ENCODE data around the gene GNB1L.

GRCh38 chr22:19760951-19761724 is 93.5 kb downstream of the GNB1L start:
- no peak for TF ChIP-seq EZH2 (IDR thresholded peaks at IDR 0.05; ENCODE audit: borderline replicate concordance, low read length)
- TF ChIP-seq, protein P1, sequence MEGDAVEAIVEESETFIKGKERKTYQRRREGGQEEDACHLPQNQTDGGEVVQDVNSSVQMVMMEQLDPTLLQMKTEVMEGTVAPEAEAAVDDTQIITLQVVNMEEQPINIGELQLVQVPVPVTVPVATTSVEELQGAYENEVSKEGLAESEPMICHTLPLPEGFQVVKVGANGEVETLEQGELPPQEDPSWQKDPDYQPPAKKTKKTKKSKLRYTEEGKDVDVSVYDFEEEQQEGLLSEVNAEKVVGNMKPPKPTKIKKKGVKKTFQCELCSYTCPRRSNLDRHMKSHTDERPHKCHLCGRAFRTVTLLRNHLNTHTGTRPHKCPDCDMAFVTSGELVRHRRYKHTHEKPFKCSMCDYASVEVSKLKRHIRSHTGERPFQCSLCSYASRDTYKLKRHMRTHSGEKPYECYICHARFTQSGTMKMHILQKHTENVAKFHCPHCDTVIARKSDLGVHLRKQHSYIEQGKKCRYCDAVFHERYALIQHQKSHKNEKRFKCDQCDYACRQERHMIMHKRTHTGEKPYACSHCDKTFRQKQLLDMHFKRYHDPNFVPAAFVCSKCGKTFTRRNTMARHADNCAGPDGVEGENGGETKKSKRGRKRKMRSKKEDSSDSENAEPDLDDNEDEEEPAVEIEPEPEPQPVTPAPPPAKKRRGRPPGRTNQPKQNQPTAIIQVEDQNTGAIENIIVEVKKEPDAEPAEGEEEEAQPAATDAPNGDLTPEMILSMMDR (conservative IDR thresholded peaks at IDR 0.05 in 1 of 2, IDR thresholded peaks at IDR 0.05 in 1 of 2; ENCODE audit: extremely low read depth in 1 of 2, insufficient read depth in 1 of 2, low read depth in 1 of 2, low read length in 2 of 2), result no peak
